Fibroblast of lung (primary cell): Measurements from ENCODE around the gene TNKS2.

Experiments used
- CTCF ChIP-seq, 2 donors: IDR thresholded peaks in 1 of 2; conservative IDR thresholded peaks in 1 of 2; 1 replicate in 1 of 2; 2 replicates in 1 of 2; pipeline ENCODE4 v1.5.1; 2011 to 2012; ENCODE audit warnings: low read length in 2 of 2, control low read depth in 1 of 2, inconsistent platforms in 1 of 2, low read depth in 1 of 2, mild to moderate bottlenecking in 1 of 2
- EZH2 ChIP-seq: IDR thresholded peaks from 2 replicates; pipeline ENCODE4 v1.5.1; 2012; ENCODE audit warnings: low read length, control low read depth, mild to moderate bottlenecking; ENCODE audit errors: missing control alignments

- no peak for TF ChIP-seq CTCF (conservative IDR thresholded peaks at IDR 0.05 in 1 of 2, IDR thresholded peaks at IDR 0.05 in 1 of 2; ENCODE audit: low read depth in 1 of 2, low read length in 2 of 2)
- no peak for TF ChIP-seq EZH2
Observed at GRCh38 chr10:91779011-91779605, 19.1 kb upstream of the TNKS2 start.
